ENCODE results near the gene NCAM1. TPM values are rescaled to one million over a fixed set of nuclear protein-coding genes. Genes with fewer than 3 reads are reported as not detected.

Gene NCAM1
- total RNA-seq, 1 experiment from 2014 or later, result 0.33 TPM

GRCh38 chr11:113059548-113059947 is 98.3 kb downstream of the NCAM1 start:
- Histone ChIP-seq H3F3A (ENCODE audit: insufficient read depth, low read depth) (no peaks in the 10 kb centered on the region), H2AFZ (no peak overlapping the region), H3K4me1 (replicated peaks; ENCODE audit: insufficient read depth) (no peaks in the 10 kb centered on the region), H3K79me2 (ENCODE audit: low read depth) (no peaks in the 10 kb centered on the region), H4K20me1 (ENCODE audit: insufficient read depth) (no peaks in the 10 kb centered on the region), H3K27me3 (ENCODE audit: insufficient read depth, low read depth) (no peaks in the 10 kb centered on the region), H3K36me3 (ENCODE audit: low read depth) (no peaks in the 10 kb centered on the region), H3K4me2 (no peak overlapping the region), H3K4me3 (no peak overlapping the region), H3K27ac (no peak overlapping the region), H3K9me3 (ENCODE audit: insufficient read depth, low read depth) (no peaks in the 10 kb centered on the region), H3K9me2 (ENCODE audit: insufficient read depth) (no peaks in the 10 kb centered on the region)
- CTCF ChIA-PET, result no interaction called here
- DNase-seq, result no peak
- no peak for TF ChIP-seq EZH2 (IDR thresholded peaks at IDR 0.05; ENCODE audit: low read depth)
- no peak for TF ChIP-seq CTCF (conservative IDR thresholded peaks at IDR 0.05)
- POLR2A ChIA-PET (ENCODE audit: unreplicated experiment), result no interaction called here
- intact Hi-C loops (cut with micrococcal nuclease; ENCODE audit: unreplicated experiment), result no loop called here
- no TSS peak for BruUV-seq (replicated peaks)

GRCh38 chr11:113065330-113065729 is 104.1 kb downstream of the NCAM1 start:
- TF ChIP-seq CTCF (conservative IDR thresholded peaks at IDR 0.05) (no peak), EZH2 (IDR thresholded peaks at IDR 0.05; ENCODE audit: low read depth) (no peak)

GRCh38 chr11:113072237-113072858 is 111.1 kb downstream of the NCAM1 start:
- H2AFZ ChIP-seq, result no peak overlapping the region
- no peak overlapping the region for H3K4me3 ChIP-seq
- TF ChIP-seq CTCF (conservative IDR thresholded peaks at IDR 0.05) (no peak), EZH2 (IDR thresholded peaks at IDR 0.05; ENCODE audit: low read depth) (no peak)
- H3K4me2 ChIP-seq, result no peak overlapping the region
- H3K79me2 ChIP-seq (ENCODE audit: low read depth), result no peaks in the 10 kb centered on the region
- no peaks in the 10 kb centered on the region for H3K4me1 ChIP-seq (replicated peaks; ENCODE audit: insufficient read depth)
- no peaks in the 10 kb centered on the region for H4K20me1 ChIP-seq (ENCODE audit: insufficient read depth)
- no TSS peak for BruUV-seq (replicated peaks)
- no peak for DNase-seq
- no peaks in the 10 kb centered on the region for H3K36me3 ChIP-seq (ENCODE audit: low read depth)
- POLR2A ChIA-PET (ENCODE audit: unreplicated experiment), result no interaction called here
- intact Hi-C loops (cut with micrococcal nuclease; ENCODE audit: unreplicated experiment), result no loop called here
- H3K9me3 ChIP-seq (ENCODE audit: insufficient read depth, low read depth), result no peaks in the 10 kb centered on the region
- no peaks in the 10 kb centered on the region for H3K27me3 ChIP-seq (ENCODE audit: insufficient read depth, low read depth)
- no peak overlapping the region for H3K27ac ChIP-seq
- CTCF ChIA-PET, result no interaction called here
- no peaks in the 10 kb centered on the region; the same call in 1 of the 2 replicates for H3K9me2 ChIP-seq (ENCODE audit: insufficient read depth)
- H3F3A ChIP-seq (ENCODE audit: insufficient read depth, low read depth), result no peaks in the 10 kb centered on the region

More at GRCh38 chr11:113065330-113065729, 104.1 kb downstream of the NCAM1 start:
- H3K4me1 ChIP-seq (replicated peaks; ENCODE audit: insufficient read depth), result no peaks in the 10 kb centered on the region
- no peak overlapping the region for H3K4me3 ChIP-seq
- no peaks in the 10 kb centered on the region for H3K79me2 ChIP-seq (ENCODE audit: low read depth)
- H3K9me3 ChIP-seq (ENCODE audit: insufficient read depth, low read depth), result no peaks in the 10 kb centered on the region
- no peak for DNase-seq
- intact Hi-C loops (cut with micrococcal nuclease; ENCODE audit: unreplicated experiment), result no loop called here
- no peaks in the 10 kb centered on the region for H3K27me3 ChIP-seq (ENCODE audit: insufficient read depth, low read depth)
- no peaks in the 10 kb centered on the region for H4K20me1 ChIP-seq (ENCODE audit: insufficient read depth)
- no peak overlapping the region for H3K27ac ChIP-seq
- H3K9me2 ChIP-seq (ENCODE audit: insufficient read depth), result no peaks in the 10 kb centered on the region
- BruUV-seq (replicated peaks), result no TSS peak
- POLR2A ChIA-PET (ENCODE audit: unreplicated experiment), result no interaction called here
- H3F3A ChIP-seq (ENCODE audit: insufficient read depth, low read depth), result no peaks in the 10 kb centered on the region
- no peak overlapping the region for H2AFZ ChIP-seq
- no peak overlapping the region for H3K4me2 ChIP-seq
- CTCF ChIA-PET, result no interaction called here
- H3K36me3 ChIP-seq (ENCODE audit: low read depth), result no peaks in the 10 kb centered on the region
